NCI-H82 (cell line): Measurements from ENCODE around the gene OSBPL6.

Experiments used
- DNase-seq: peaks from one replicate; lab custom pipeline; 2025; lab: John Stamatoyannopoulos, UW

OSBPL6 gene

GRCh38 chr2:178238750-178239149 lies 44.4 kb downstream of the OSBPL6 start:
- DNase-seq = no peak

GRCh38 chr2:178241844-178242551 lies 47.7 kb downstream of the OSBPL6 start:
- DNase-seq = peak; percentile 74

GRCh38 chr2:178242552-178242883 lies 48.2 kb downstream of the OSBPL6 start:
- DNase-seq = no peak

- no peak for DNase-seq
Observed at GRCh38 chr2:178243961-178244360, 49.6 kb downstream of the OSBPL6 start.

- DNase-seq = no peak
Observed at GRCh38 chr2:178244777-178245176, 50.5 kb downstream of the OSBPL6 start.

- no peak for DNase-seq
Observed at GRCh38 chr2:178246696-178247095, 52.4 kb downstream of the OSBPL6 start.

GRCh38 chr2:178247250-178247649 lies 52.9 kb downstream of the OSBPL6 start:
- no peak for DNase-seq

- DNase-seq = no peak
Observed at GRCh38 chr2:178250429-178250828, 56.1 kb downstream of the OSBPL6 start.

GRCh38 chr2:178251151-178251955 lies 57.0 kb downstream of the OSBPL6 start:
- no peak for DNase-seq

- no peak for DNase-seq
Observed at GRCh38 chr2:178256382-178257042, 62.2 kb downstream of the OSBPL6 start.

- no peak for DNase-seq
Observed at GRCh38 chr2:178257127-178257526, 62.8 kb downstream of the OSBPL6 start.

- DNase-seq = no peak
Observed at GRCh38 chr2:178258916-178259315, 64.6 kb downstream of the OSBPL6 start.

- no peak for DNase-seq
Observed at GRCh38 chr2:178263159-178263860, 69.0 kb downstream of the OSBPL6 start.

GRCh38 chr2:178264211-178264610 lies 69.9 kb downstream of the OSBPL6 start:
- no peak for DNase-seq

- peak; percentile 65 for DNase-seq
Observed at GRCh38 chr2:178265851-178266250, 71.5 kb downstream of the OSBPL6 start.

- DNase-seq = peak; percentile 76
Observed at GRCh38 chr2:178266445-178266844, 72.1 kb downstream of the OSBPL6 start.

GRCh38 chr2:178267660-178268059 lies 73.3 kb downstream of the OSBPL6 start:
- DNase-seq = no peak

- DNase-seq = no peak
Observed at GRCh38 chr2:178268435-178268834, 74.1 kb downstream of the OSBPL6 start.

- no peak for DNase-seq
Observed at GRCh38 chr2:178269438-178270224, 75.3 kb downstream of the OSBPL6 start.

- no peak for DNase-seq
Observed at GRCh38 chr2:178270338-178270737, 76.0 kb downstream of the OSBPL6 start.

GRCh38 chr2:178271094-178271493 lies 76.8 kb downstream of the OSBPL6 start:
- DNase-seq = no peak
